Activated CD4-positive, alpha-beta T cell treated with anti-CD3 and anti-CD28 coated beads, Interleukin-2, Interleukin-6, amounts not matched to agents 100 ng/mL and 50 ng/mL, durations not matched to agents 16 hours and 8 hours (primary cell): ENCODE results near the gene RUFY3.
"Not testable (repeated sequence)": the region's sequence is repeated elsewhere in the genome, so short reads cannot be mapped to it uniquely, and the experiment has no call there.

Experiments
- DNase-seq: peaks from one replicate; pipeline ENCODE4 v3.0.0-alpha.2; 2020

Gene RUFY3

DNA sequence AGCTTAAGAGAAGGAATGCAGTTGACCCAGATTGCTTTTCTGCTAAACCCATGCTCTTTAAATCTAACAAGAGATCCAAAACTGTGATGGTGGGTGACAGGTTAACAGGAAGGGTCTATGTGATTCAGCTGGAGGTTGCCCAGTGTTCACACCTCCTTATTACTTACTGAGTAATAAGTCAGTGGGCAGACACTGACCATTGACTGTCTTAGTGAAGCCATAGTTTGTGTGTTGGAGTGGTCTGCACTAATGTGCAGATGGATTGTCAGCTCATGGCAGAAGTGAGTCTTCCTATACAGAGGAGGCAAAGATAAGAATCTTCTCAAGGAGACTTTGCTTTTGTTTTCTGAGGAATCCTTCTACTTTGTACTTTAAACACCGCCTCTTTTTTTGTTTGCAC is 15.2 kb upstream of the RUFY3 start:
- no peak for DNase-seq

DNA sequence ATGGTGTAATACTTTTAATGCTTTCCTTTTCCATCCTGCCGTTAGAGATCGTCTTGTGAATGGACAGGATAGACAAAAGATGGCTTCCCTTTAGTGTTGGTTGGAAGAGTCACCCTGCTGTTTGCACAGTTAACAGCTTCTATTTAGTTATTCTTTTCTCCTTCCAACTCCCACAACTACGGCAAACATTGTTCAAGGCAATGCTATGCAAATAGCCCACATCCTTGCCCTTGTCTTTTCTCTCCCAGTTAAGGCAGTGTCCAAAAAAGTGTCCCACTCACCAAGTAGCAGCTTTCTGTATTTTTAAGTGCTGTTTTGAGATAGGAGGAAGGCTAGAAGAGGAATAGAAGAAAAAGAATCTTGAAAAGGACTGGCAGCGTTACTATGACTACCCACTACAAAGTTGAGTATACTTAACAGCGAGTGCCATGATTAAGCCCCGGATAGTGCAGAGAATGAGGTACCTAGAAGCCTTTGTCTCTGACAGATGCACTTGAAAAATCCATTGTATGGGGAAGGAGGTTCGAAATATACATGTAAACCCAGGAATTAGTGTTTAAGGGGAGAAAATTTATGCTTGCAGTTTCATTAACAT is 12.1 kb upstream of the RUFY3 start:
- DNase-seq: no peak

DNA sequence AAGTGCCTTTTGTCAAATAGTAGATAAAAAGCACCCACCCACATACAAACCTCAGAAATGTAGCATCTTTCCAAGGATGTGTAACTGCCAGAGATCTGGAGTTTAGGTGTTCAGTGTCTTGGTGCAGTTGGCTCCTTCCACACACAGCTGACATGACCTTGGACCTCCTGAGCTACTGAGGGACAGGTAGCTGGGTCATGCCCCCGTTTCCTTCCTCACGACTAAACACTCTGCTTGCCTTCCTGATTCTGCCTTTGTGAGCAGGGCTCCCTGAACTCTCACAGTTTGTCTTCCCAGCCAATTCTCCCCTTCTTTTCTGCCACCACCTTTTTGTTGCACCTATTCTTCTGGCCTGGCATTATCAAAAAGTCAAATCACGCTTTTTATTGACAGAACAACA is 10.2 kb upstream of the RUFY3 start:
- no peak for DNase-seq

DNA sequence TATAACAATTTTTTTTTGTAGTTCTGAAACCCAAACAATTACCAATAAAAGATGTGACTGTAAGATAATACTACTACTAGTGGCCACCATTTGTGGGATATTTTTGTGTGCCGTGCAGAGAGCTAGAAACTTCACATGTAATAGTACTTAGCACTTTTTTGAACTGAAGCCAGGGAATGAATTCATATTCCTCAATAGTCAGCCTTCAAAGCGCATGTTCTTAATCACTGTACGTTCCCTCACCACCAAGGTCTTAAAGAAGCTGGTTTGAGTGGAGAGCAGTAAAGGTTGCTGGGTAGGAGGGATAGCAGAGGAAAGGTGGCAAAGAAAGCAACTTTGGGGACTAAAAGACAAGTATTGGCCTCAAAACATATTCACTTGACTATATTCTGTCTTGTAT is 9.6 kb upstream of the RUFY3 start:
- DNase-seq: no peak

DNA sequence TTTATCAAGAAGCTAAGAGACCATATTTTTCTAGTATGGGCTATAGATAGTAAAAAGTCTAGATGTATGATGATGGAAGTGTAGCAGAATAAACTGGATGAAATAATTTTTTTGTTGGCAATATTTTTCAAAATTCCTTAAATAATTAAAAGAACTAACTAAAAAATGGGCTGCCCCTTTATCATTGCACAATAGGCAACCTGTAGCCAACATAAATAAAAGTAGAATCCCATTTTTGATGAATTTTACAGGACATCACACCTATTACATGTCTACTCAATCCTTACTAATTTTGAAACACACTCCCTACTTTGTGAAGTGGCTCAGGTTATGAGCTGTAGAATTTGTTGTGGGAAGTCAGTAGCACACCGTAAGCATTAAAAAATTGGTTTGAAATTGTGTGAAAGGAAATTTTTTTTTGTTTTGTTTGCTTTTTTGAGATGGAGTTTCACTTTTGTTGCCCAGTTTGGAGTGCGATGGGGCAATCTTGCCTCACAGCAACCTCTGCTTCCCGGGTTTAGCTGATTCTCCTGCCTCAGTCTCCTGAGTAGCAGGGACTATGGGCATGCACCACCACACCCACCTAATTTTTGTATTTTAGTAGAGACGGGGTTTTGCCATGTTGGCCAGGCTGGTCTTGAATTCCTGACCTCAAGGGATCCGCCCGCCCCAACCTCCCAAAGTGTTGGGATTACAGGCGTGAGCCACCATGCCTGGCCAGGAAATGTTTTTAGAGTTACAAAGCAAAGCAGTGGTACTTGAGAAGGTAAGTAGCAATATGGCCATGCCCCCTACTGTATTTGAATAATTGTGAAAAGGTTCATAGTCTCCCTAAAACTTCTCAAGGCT is 8.9 kb upstream of the RUFY3 start:
- DNase-seq: no peak

DNA sequence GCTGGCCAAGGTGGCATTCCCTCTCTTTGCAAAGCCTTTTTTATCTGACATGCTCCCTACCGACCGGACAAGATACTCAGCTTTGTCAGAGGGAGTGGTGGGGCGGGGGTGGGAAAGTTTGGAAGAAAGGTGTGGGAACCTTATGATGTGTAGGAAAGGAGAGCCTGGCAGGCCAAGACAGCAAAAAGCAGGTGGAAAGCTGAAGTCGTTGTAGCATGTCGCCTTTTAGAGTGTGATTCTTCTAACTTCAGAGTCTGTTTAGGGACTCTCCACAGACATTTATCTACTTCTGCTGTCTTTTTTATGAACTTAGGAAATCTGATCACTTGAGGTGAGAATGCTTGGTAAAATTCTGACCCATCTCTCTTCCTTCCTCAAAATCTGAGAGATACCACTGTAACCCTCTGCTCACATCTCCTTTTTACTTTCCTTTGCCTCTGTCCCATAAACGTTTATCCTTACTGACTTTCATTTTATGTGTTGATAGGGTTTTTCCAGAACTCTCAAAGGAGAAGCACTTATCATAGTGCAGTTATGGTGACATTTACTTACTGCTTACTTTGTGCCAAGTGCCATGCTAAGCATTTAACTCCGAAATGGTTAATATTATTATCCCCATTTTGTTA is 8.2 kb upstream of the RUFY3 start:
- no peak for DNase-seq

DNA sequence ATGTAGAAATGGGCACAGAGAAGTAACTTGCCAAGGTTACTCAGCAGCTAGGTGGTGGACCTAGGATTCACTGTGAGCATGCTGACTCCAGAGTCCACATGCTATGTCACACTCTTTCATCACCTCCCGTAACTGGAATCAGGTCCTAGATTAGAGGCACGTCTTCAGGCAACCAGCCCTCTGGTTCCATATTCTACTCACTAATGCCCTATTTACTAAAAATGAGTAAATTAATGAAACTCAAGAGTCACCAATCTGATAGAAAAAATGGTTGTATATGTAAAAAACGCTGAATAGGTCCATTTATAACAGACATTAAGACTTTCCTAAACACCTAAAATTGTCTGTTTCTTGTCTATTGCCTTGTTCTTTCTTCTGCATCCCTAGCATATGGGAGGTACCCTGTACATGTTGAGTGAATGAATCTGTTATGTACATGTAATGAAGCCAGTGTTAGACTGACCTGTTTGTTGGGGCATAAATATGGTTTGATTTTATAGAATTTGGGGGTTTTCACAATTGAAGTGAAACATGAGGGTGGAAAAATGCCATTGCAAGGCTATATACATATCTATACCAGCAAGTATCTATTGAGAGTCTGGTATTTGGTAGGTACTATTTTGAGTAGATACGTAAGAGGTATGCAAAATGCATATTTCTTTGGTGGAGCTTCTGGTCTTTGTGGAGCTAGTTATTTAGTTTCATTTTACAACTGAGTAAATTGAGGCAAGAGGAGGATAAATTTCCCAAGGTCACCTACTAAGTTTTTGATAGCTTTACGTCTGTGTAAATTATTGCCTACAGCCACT is 7.5 kb upstream of the RUFY3 start:
- no peak for DNase-seq

DNA sequence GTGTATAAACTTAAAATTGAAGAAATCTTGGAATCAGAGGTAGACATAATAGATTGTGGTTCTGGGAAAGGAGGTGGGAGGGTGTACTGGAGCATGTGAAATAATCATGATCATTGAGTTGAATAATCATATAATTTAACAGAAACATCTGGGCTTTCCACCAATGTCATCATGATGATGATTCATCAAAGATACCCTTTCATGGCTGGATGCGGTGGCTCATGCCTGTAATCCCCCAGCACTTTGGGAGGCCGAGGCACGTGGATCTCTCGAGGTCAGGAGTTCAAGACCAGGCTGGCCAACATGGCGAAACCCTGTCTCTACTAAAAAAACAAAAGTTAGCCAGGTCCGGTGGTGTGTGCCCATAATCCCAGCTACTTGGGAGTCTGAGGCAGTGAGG is 6.7 kb upstream of the RUFY3 start:
- no peak for DNase-seq

DNA sequence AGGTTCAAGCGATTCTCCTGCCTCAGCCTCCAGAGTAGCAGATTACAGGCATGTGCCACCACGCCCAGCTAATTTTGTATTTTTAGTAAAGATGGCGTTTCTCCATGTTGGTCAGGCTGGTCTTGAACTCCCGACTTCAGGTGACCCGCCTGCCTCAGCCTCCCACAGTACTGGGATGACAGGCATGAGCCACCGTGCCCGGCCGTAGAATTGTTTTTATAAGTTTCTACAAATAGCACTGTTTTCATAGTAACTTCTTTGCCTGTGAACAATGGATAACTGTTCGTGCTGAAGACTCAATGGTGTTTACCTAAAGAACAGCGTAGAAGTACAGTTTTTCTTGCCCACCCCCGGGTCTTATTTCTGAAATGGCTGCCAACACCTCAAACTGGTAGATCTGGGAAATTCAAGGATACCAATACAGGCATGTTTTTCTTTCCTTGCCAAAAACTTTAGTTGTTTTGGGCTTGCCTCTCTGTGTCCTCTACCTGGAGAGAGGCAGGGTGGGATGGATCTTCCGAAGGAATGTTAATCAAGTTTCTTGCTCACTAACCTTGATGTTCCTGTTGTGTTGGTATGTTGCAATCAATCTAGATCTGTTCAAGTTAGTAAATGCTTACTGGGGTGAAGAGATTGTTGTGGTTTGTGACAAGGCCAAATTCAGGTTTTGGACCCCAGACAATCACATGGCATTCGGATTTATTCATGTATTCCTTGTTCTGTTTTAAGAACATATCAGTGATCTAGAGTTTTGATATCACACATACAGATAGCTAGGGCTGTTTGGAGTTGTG is 2.8 kb upstream of the RUFY3 start:
- DNase-seq: no peak

DNA sequence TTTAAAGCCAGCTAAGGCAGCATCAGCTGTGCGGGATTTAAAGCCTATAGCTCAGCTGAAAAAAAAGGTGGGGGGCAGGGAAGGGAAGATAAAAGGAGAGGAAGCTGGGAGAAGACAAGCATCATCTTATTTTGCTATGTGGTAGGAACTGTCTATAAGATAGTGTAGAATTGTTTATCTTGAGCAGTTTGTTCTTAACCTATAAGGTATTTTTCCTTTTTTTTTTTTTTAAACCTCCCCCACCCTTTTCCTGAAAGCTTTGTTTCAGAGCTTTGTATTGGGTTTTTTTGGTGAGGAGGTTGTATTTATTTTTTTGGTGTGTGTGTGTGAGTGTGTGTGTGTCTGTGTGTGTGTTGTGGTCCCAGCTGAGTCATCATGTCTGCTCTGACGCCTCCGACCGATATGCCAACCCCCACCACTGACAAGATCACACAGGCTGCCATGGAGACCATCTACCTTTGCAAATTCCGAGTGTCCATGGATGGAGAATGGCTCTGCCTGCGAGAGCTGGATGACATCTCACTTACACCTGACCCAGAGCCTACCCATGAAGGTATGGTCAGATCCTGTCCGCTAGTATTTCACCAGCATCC is 531 bp downstream of the RUFY3 start:
- peak; percentile 28 for DNase-seq

DNA sequence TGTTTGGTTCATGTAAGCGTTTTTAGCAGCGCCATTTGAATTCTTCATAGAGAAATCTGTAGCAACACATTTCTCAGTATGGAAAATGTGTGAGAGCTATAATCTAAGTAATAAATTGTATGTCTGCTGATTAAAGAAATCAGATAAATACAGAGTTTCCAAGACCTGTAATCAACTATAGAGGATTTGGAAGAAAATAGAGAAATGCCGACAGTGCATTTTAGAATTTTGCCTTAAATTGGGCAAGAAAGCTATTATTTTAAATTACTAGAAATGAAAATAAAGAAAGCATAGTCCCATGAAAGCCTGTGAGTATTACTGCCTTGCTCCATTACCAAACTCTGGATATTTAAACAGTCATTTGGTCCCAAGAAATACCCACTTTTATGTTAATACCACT is 2.7 kb downstream of the RUFY3 start:
- no peak for DNase-seq

DNA sequence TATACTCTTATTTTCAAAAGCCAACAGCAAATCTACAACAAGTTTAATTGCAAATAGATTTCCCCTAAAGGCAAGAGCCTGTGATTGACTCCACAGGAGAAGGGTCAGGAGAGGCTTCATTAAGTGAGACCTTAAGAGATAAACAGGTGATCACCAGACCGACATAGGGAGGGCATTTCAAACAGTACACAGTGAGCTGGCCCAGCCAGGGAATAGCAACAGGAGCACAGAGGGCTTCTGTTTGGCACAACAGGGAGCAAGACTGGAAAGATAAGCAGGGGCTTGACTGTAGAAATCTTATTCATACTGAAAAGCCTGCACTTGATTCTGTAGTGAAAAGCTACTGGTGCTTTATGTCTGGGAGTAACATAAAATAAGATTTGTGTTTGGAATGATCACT is 3.9 kb downstream of the RUFY3 start:
- DNase-seq: no peak

DNA sequence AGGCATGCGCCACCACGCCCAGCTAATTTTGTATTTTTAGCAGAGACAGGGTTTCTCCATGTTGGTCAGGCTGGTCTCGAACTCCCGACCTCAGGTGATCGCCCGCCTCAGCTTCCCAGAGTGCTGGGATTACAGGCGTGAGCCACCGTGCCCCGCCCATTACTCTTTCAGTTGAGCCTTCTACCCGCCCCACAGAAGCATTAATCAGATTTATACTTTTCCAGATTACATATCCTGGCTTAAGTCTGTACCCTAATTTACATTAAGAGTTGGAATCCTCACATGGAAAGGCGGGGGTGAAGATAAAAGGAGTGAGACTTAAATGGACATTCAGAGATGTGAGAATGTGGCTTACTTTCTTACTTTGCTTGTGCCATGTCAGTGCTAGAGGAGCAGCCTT is 4.8 kb downstream of the RUFY3 start:
- not testable (repeated sequence) for DNase-seq

DNA sequence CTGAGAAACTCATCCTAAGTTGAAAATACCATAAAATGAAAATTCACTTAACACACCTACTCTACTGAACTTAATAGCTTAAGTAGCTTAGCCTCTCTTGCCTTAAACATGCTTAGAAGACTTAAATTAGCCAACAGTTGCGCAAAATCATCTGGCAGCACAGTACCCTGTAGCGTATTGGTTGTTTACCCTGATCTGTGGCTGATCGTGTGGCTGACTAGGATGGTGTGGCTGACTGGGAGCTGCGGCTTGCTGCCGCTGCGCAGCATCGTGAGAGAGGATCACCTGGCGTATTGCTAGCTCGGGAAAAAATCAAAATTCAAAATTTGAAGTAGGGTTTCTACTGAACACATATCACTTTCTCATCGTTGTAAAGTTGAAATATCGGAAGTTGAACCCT is 6.3 kb downstream of the RUFY3 start:
- no peak for DNase-seq

DNA sequence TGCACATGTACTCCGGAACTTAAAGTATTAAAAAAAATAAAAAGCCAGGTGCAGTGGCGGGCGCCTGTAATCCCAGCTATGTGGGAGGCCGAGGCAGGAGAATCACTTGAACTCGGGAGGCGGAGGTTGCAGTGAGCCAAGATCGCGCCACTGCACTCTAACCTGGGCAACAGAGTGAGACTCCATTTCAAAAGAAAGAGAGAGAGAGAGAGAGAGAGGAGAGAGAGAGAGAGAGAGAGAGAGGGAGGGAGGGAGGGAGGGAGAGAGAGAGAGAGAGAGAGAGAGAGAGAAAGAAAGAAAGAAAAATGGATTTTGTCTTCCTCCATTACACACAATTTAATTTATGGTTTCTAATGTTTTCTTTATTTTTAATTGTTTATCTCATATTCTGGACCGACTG is 11.1 kb downstream of the RUFY3 start:
- DNase-seq: not testable (repeated sequence)

DNA sequence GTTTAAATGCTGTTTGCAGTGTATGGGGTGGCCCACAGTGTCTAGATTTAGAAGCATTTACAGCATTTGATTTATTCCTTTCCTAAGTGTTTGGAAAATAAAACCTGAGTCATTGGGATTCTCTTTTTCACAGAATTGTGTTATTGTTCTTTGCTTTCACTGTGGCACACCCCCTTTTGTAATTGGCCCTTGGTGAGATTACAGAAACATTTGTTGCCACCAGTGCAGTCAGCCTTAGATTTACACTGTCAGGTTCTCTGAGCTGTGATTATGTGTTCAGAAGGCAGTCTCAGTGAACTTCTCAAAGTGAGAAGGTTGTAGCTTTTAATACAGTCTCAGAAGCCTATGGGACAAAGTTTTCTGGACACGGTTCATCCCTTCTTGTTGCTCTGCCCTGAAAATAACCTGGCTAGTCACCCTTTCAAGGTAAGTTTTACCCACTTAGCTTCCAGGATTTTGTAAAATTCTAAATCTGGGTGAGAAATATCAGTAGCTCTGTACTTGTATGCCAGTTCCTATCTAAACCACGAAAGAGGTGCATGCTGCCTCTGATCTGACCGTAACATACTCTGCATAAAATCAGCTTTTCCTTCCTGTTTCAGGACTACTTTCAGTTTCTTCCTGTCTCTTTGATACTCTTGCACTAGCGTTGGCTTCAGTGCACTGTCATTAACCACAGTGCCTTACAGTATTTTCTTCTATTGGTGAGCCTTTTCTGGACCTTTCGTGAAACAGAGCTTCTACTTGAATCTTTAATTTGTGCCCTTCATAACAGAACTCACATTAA is 12.6 kb downstream of the RUFY3 start:
- DNase-seq: peak; percentile 80

DNA sequence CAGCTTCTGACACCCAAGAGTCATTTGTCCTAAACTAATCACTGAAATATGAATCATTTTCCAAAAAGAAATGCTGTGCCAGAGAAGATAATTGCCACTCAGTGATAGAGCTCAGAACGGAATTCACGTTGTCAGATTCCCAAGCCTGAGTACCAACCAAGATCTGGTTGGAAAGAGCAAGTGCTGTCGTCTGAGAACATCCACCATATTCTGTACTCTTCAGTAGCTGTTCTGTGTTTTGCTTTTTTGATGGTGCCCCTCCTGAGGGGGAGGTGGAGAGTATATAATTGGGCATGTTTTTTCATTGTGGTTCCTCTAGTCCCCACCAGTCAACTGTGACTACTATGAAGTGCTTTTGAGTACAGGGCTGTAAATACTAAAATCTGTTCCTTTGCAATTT is 13.2 kb downstream of the RUFY3 start:
- DNase-seq: no peak

DNA sequence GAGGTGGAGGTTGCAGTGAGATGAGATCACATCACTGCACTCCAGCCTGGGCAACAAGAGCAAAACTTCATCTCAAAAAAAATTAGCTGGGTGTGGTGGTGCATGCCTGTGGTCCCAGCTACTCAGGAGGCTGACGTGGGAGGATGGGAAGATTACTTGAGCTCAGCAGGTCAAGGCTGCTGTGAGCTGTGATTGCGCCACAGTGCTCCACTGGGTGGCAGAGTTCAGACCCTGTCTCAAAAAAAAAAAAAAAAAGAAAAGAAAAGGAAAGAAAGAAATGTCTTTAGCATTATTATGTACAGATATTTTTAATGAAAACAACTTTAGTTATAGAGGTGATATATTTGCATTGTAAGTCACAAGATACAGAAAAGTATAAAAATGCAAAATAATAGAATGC is 14.2 kb downstream of the RUFY3 start:
- peak; percentile 61 for DNase-seq

DNA sequence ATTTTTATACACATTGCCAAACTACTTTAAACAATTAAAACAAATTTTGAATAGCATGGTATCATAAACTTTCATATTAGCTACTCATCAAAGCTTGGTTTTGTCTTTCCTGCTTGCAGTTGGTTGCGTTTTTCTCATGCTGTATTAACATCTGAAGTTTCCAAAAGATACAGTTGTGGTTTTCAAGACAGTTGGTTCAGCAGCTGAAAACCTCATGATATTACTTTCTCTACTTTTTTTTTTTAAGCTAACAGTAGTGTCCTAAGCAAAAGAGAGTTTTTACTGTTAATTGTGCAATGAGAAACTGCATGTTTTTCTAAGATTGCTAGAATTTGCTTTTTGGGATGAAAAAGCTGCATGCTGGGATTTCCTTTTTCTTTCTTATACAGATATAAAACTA is 15.2 kb downstream of the RUFY3 start:
- DNase-seq: peak; percentile 49

DNA sequence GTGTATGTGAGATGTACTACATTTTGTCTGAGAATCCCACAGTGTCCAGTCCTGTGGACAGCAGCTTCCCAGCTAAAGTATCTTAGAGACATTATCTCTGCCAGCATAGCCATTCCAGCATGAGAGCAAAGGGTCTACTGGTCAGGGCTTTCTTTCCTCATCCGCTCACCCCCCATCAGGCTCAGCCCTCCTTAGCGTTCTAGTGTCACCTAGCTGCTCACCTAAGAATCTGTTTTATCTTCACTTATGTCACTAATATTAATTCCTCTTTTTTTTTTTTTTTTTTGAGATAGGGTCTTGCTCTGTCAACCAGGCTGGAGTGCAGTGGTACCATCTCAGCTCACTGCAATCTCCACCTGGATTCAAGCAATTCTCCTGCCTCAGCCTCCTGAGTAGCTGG is 15.6 kb downstream of the RUFY3 start:
- DNase-seq: no peak
